OCI-LY1 (cell line): ENCODE results near the gene RNF34.

Experiments used
- CTCF ChIP-seq: fragments of 200-600 bp; sonication (generic), shearing (Covaris generic); IDR thresholded peaks from 2 replicates; pipeline ENCODE4 v1.5.1; 2017; ENCODE audit warnings: mild to moderate bottlenecking, antibody characterized with exemption, low read length, moderate library complexity, mixed read lengths
- EZH2 ChIP-seq: fragments of 200-600 bp; sonication (generic), shearing (Covaris generic); IDR thresholded peaks from 2 replicates; pipeline ENCODE4 v1.8.0; 2017; ENCODE audit warnings: borderline replicate concordance, mixed run types, mild to moderate bottlenecking, antibody characterized with exemption, low read length, moderate library complexity, mixed read lengths

DNA sequence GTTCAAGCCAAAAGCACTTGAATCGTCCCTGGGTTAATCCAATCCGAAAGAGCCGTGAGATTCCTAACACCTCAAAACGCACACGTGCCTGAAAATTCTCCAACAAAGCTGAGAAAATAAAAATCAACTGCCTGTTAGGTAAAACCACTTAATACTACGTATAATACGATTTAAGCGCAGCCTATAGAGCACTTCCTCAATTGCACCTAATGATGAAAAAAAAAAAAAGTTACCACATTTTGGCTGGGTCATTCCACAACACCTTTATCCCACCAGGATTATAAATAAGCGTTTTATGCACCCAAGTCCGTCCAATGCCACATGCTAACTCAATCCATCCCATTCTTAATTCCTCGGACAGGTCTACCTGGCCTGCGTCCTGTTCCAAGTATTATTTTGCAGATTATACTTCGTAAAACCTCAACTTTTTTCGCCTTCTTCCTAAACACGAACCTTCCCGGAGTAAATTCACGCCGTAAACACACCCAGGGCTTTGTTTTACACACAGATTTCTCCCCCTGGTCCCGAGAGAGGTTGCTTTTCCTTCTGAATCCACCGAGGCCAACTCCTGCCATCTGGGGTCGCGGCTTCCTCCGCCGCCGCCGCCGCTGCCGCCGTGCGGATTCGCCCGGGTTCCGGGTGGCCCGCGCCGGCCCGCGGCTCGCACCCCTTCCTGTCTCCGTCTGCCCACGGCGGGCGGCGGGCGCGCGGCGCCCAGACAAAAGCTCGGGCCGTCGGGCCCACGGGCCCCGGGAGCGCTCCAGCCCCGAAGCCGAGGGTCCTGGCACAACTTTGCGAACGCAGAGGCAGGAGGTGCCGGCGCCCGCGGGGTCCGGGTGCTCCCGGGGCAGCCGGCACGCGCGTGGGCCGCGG lies 66.2 kb downstream of the RNF34 start:
- TF ChIP-seq CTCF (peak; percentile 17), EZH2 (no peak)
